ENCODE results near the gene MARCO.

- no peak for TF ChIP-seq CTCF (IDR thresholded peaks at IDR 0.05; ENCODE audit: borderline replicate concordance, extremely low read depth, low read length, poor library complexity, severe bottlenecking)
- no peak for TF ChIP-seq EZH2 (IDR thresholded peaks at IDR 0.05; ENCODE audit: borderline replicate concordance, low read depth, low read length, severe bottlenecking)
Measured at GRCh38 chr2:118987886-118988285, 45.9 kb downstream of the MARCO start.
